GOT3 (cell line): Measurements from ENCODE around the gene MC2R.
"Not testable (repeated sequence)": the region's sequence is repeated elsewhere in the genome, so short reads cannot be mapped to it uniquely, and the experiment has no call there.

ENCODE experiments used
- DNase-seq: peaks from one replicate; lab custom pipeline; 2025; ENCODE audit warnings: mixed read lengths; lab: John Stamatoyannopoulos, UW

Gene MC2R

GRCh38 chr18:13892098-13892497, 23.2 kb downstream of the MC2R start:
- no peak for DNase-seq

GRCh38 chr18:13890761-13891361, 24.5 kb downstream of the MC2R start:
- no peak for DNase-seq

DNA sequence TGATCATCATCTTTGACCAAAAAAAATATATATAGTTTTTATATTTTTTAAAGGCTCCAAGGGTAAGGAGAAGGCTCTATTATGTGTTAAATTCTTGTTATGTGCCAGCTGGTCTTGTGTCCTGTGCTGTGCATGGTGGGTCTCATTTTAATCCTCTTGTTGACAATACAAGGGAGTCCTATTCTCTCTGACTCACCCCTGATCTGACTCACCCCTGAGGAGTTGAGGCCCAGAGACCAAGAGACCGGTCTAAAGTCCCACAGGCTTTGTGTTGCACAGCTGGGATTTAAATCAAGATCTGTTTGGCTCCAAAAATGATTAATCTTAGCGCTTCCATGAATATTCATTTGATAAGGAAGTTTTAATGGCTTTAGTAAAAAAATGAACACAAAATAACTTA, 25.7 kb downstream of the MC2R start:
- DNase-seq: no peak

DNA sequence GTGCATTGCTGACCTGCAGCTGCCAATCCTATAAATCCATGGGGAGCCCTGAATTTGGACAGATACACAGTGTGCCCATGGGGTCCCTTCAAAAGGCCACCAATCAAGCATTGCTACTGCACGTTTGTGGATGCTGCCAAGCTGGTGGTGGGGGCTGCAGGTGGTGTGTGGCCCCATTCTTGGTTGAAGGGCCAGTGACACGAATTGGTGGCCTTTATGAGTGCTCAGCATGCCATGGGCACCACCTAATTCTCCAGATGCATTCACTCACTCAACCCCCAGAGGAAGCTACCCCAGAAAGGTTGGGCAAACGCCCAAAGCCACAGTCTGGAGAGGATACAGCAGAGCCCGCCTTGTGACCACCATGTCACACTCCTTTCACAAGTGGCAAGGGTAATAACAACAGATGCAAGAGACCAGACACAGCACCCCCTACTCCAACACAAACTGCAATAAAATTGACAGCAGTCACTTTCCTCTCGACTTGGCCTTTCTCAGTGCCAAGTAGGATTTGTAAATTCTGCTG, 27.1 kb downstream of the MC2R start:
- DNase-seq: no peak

GRCh38 chr18:13885009-13885408, 30.3 kb downstream of the MC2R start:
- DNase-seq: no peak

- DNase-seq: no peak
Observed at GRCh38 chr18:13879937-13880336, 35.4 kb downstream of the MC2R start.

DNA sequence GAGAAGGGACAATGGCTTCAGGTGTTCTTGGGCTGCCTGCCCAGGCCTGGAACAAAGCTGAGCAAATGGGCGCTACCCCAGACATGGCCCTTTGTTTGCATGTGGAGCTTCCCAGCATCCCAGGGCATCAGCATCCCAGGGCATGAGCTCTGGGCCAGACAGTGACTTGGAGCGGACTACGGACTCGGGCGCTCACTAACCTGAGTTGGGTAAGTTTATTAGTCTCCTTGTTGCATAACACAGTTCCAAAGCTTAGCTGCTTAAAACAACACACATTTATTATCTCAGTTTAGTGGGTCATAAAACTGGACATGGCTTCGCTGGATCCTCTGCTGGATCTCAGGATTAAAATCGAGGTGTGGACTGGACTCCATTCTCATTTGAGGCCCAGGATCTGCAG, 35.8 kb downstream of the MC2R start:
- DNase-seq: no peak

- no peak for DNase-seq
Observed at GRCh38 chr18:13878857-13879256, 36.5 kb downstream of the MC2R start.

DNA sequence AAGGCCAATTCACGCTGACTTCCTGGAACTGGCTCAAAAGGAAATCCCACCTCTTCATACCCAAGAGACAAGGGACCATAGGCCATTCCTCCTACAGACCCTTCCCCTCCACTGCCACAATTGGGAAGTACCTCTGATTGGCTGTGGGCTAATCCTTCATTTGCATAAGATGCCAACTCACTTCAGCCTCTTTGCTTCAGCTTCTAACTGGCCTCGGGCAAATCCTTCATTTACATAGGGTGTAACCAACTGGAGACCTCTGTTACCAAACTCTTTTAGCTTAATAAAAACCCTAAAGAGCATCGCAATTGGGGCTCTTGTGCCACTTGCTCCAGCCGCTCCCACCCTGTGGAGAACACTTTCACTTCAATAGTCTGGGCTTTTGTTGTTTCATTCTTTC, 38.2 kb downstream of the MC2R start:
- DNase-seq: no peak

GRCh38 chr18:13874558-13874957, 40.8 kb downstream of the MC2R start:
- DNase-seq: no peak

- DNase-seq: no peak
Observed at GRCh38 chr18:13872932-13873331, 42.4 kb downstream of the MC2R start.

- no peak for DNase-seq
Observed at GRCh38 chr18:13872373-13872772, 43.0 kb downstream of the MC2R start.

DNA sequence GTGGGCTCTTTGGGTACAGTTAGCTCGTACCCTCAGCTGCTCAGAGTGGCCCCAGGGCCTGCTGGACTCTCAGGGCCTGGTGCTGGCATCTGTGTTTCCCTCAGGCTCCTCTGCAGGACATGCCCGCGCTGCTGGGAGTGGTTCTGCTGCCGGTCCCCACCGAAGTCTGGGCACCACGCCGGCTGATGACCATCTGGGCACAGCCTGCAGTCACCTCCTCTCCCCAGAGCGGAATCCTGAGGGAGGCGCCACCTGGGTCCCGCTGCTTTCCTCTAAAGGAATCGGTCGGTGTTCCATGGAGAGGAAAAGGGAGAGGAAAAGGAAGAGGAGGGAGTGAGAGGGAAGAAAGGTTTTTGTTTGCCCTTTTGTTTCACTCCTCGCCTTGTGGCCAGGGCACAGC, 43.6 kb downstream of the MC2R start:
- no peak for DNase-seq

DNA sequence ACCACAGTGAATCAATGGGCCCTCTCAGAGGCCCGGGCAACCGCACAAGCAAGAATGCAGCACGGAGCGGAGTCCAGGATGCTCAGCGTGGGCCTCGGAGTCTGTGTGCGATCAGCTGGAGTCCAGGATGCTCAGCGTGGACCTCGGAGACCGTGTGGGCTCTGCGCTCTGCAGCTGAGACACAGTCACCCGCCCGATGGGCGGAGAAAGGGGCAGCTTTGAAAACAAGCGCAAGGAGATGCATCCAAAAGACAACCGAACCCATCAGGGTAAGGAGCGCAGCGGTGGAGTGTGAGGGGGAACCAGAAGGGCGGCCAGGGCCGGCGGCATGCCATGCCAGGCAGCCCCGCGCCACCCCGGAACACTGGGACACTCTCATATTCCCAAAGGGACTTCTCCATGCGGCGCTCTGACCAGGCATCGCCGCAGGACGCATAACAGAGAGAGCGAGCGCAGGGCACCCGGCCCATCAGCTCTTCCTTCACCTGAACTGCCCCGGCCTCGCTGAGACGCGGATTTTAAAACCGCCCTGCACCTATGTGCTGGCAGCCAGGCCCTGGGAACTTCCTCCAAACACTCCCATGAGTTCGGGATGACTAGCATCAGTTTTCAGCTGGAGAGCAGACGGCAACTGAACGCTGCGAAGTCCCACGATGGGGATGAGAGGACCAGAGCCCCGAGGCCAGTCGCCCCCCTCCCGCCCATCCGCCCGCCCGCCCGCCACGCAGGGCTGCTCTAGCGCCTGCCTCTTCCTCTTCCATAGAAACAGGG, 46.6 kb downstream of the MC2R start:
- DNase-seq: no peak

- DNase-seq: not testable (repeated sequence)
Observed at GRCh38 chr18:13862898-13863297, 52.4 kb downstream of the MC2R start.

DNA sequence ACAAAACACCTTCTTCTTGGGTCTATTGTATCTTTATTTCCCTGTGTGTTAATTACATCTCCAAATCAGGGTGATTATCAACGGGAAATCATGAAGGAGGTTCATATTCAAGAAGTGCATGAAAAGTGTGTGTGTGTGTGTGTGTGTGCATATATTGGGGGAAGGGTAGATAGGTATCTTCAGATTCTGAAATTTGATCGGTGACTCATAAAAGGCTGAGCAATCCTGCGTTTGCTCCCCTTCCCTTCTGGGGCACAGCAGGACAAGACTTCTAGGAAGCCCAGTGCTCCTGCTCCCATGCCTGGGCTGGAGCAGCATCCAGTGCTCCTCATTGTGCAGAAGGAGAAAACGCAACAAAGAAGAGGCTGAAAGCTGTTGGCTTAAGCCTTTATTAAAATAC, 65.5 kb downstream of the MC2R start:
- no peak for DNase-seq

DNA sequence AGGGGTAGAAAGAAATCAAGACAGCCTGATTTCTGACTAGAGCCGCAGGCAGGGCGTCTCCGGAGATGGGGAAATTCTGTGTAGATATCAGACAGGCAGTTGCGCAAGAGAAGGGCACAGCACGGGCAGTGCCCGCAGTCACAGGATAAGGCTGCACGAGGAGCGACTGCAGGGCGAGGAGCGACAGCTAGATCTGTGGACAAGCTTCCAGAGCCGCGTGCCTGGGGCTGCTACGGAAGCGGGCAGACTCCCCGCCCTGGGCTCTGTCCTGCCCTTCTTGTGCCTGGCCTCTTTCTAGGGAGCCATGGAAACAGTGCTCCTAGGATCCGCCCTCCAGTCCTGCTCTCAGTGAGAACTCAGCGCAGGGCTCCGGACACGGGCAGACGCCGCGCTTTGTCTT, 78.8 kb downstream of the MC2R start:
- DNase-seq: no peak

- DNase-seq: no peak
Observed at GRCh38 chr18:13835202-13835601, 80.1 kb downstream of the MC2R start.

DNA sequence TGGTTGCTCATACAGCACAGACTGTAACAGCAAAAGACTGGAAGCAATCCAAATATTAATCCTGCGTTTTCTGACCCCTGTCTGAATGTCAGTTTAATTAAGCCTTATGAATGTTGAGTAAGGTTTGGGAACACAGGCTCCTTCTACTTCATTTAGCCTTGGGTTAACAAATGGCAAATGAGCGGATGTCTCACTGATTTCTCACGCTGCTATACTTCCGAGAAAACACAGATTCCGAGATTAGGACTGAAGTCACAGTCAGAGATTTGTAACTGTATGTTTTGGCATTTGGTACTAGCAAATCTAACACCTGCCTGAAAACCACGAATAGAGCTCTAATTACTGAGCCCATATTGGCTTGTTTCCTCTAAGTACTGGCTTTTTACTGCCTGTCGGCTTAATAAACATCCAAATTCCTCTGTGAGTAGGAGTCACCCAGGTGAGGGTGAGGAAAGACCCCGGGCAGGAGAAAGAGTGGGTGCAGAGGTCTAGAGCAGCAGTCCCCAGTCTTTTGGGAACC, 80.8 kb downstream of the MC2R start:
- no peak for DNase-seq
